CD8-positive, alpha-beta memory T cell (primary cell): ENCODE results near the gene ARFIP1. TPM values are rescaled to one million over a fixed set of nuclear protein-coding genes. Genes with fewer than 3 reads are reported as not detected.
"Not testable (repeated sequence)": the region's sequence is repeated elsewhere in the genome, so short reads cannot be mapped to it uniquely, and the experiment has no call there.

Source experiments
- CTCF ChIA-PET: fragments of 350-600 bp; sonication (Branson Sonifier 250); formaldehyde crosslinking; loops from one replicate; lab custom pipeline; 2021; ENCODE audit warnings: antibody characterized with exemption; lab: Charles Lee
- POLR2A ChIA-PET: fragments of 350-600 bp; sonication (Branson Sonifier 250); formaldehyde crosslinking; loops from one replicate; lab custom pipeline; 2021; ENCODE audit warnings: antibody characterized with exemption; lab: Charles Lee
- DNase-seq, 5 donors: peaks; one replicate each; pipeline versions ENCODE4 v3.0.0 to v3.0.0-alpha.2; 2020 to 2022; ENCODE audit warnings: mixed read lengths in 1 of 5
- H3K27ac ChIP-seq: one replicate; pipeline ENCODE4 v1.7.0; 2013; ENCODE audit warnings: low read depth, mild to moderate bottlenecking, low read length, moderate library complexity
- H3K27me3 ChIP-seq: 2 replicates; pipeline ENCODE4 v1.7.0; 2013; ENCODE audit warnings: low read length, mild to moderate bottlenecking; ENCODE audit not compliant: insufficient read depth, poor library complexity, severe bottlenecking
- H3K36me3 ChIP-seq: 2 replicates; pipeline ENCODE4 v1.7.0; 2013; ENCODE audit warnings: mild to moderate bottlenecking, low read length, moderate library complexity; ENCODE audit not compliant: insufficient read depth
- H3K4me1 ChIP-seq: 2 replicates; pipeline ENCODE4 v1.7.0; 2013; ENCODE audit warnings: mild to moderate bottlenecking, low read length, moderate library complexity; ENCODE audit not compliant: insufficient read depth
- H3K4me3 ChIP-seq: 2 replicates; pipeline ENCODE4 v1.7.0; 2013; ENCODE audit warnings: mild to moderate bottlenecking, low read length
- H3K9me3 ChIP-seq: 2 replicates; pipeline ENCODE4 v1.7.0; 2013; ENCODE audit warnings: mild to moderate bottlenecking, low read length
- H3K27ac Mint-ChIP-seq, 8 donors: one replicate each; pipeline ENCODE4 v1.8.0; 2020 to 2021; ENCODE audit warnings: mixed read lengths in 8 of 8, mild to moderate bottlenecking in 6 of 8, inconsistent platforms in 3 of 8, moderate library complexity in 3 of 8
- H3K27me3 Mint-ChIP-seq, 2 donors: one replicate each; pipeline ENCODE4 v1.8.0; 2020 to 2021; ENCODE audit warnings: mixed read lengths in 2 of 2, mild to moderate bottlenecking in 1 of 2, moderate library complexity in 1 of 2
- H3K36me3 Mint-ChIP-seq, 3 donors: one replicate each; pipeline ENCODE4 v1.8.0; 2020 to 2021; ENCODE audit warnings: mixed read lengths in 3 of 3, inconsistent platforms in 1 of 3, mild to moderate bottlenecking in 1 of 3
- H3K4me1 Mint-ChIP-seq, 3 donors: one replicate each; pipeline ENCODE4 v1.8.0; 2020 to 2021; ENCODE audit warnings: mixed read lengths in 3 of 3, inconsistent platforms in 1 of 3, mild to moderate bottlenecking in 1 of 3
- H3K4me3 Mint-ChIP-seq, 7 donors: one replicate each; pipeline ENCODE4 v1.8.0; 2020 to 2021; ENCODE audit warnings: mixed read lengths in 7 of 7, mild to moderate bottlenecking in 6 of 7, moderate library complexity in 4 of 7, inconsistent platforms in 2 of 7
- H3K9me3 Mint-ChIP-seq, 5 donors: one replicate each; pipeline ENCODE4 v1.8.0; 2020 to 2022; ENCODE audit warnings: mixed read lengths in 5 of 5, mild to moderate bottlenecking in 3 of 5, moderate library complexity in 2 of 5, inconsistent platforms in 1 of 5
- polyA plus RNA-seq: library from polyadenylated mRNA; unstranded; fragments of 300-500 nt; fragmentation: Illumina TruSeq; gene quantifications from one replicate; pipeline ENCODE4 v1.2.3, GENCODE V29; 2021
- total RNA-seq, 2 experiments: library from RNA; stranded (reverse); gene quantifications; one replicate each; pipeline ENCODE4 v1.2.3, GENCODE V29; 2021

The ARFIP1 gene
- total and polyA plus RNA-seq, 3 experiments from 2014 or later = 13.1 to 15.3 (median 14.0) TPM

GRCh38 chr4:152850377-152850776 is 70.6 kb downstream of the ARFIP1 start:
- DNase-seq = peak in 1 of 5 donors; percentile 53
- no peak overlapping the region for H3K27ac ChIP-seq
- no peaks in the 10 kb centered on the region for H3K27me3 ChIP-seq
- no peaks in the 10 kb centered on the region for H3K36me3 ChIP-seq
- peak overlapping the region in 2 of 7 donors; percentile 10 to 13 for H3K4me3 Mint-ChIP-seq
- POLR2A ChIA-PET = no interaction called here
- H3K4me3 ChIP-seq = no peak overlapping the region
- H3K9me3 ChIP-seq = no peaks in the 10 kb centered on the region
- H3K27ac Mint-ChIP-seq = peak overlapping the region in 3 of 8 donors; percentile 12 to 63 (median 13)
- peaks cover 12% of the 10 kb centered on the region for H3K4me1 ChIP-seq
- peaks cover 11 to 24% (median 13%) of the 10 kb centered on the region in 5 donors for H3K9me3 Mint-ChIP-seq
- H3K4me1 Mint-ChIP-seq = peaks cover 14 to 28% (median 19%) of the 10 kb centered on the region in 3 donors
- peaks cover 0 to 1% of the 10 kb centered on the region in 2 donors for H3K27me3 Mint-ChIP-seq
- peaks cover 13 to 24% (median 14%) of the 10 kb centered on the region in 3 donors for H3K36me3 Mint-ChIP-seq
- CTCF ChIA-PET = interaction anchor here (1.3 kb wide), 1 partner anchor 235 kb away, joined by 4 read pairs; no protein-coding TSS in a partner anchor

DNA sequence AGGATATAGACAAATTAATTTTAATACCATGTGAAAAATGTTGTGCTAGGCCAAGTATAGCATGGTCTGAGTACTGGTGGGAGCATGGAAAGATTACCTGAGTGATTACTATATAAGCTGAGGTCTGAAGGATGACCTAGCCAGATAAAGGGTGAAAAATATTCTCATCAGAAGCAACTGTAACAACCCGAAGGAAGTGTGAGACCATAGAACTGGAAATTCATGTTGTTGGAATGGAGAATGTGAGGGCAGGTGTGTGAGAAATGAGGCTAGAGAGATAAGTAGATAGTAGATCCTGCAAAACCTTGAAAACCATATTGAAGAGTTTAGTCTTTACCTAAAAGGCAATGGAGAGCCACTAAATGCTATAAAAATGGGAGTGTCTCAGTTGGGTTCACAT is 71.5 kb downstream of the ARFIP1 start:
- H3K27ac ChIP-seq = no peak overlapping the region
- peaks cover 14 to 28% (median 19%) of the 10 kb centered on the region in 3 donors for H3K4me1 Mint-ChIP-seq
- H3K4me1 ChIP-seq = peaks cover 12% of the 10 kb centered on the region
- peak overlapping the region in 1 of 7 donors; percentile 19 for H3K4me3 Mint-ChIP-seq
- H3K9me3 Mint-ChIP-seq = peaks cover 11 to 24% (median 13%) of the 10 kb centered on the region in 5 donors
- H3K36me3 ChIP-seq = no peaks in the 10 kb centered on the region
- POLR2A ChIA-PET = no interaction called here
- no peak overlapping the region for H3K27ac Mint-ChIP-seq
- no peak for DNase-seq
- H3K4me3 ChIP-seq = no peak overlapping the region
- CTCF ChIA-PET = interaction anchor here (1.3 to 1.8 kb wide), 2 partner anchors 234 to 276 kb away, joined by 4 to 7 read pairs; no protein-coding TSS in a partner anchor
- H3K27me3 ChIP-seq = no peaks in the 10 kb centered on the region
- H3K9me3 ChIP-seq = no peaks in the 10 kb centered on the region
- H3K27me3 Mint-ChIP-seq = peaks cover 0 to 2% of the 10 kb centered on the region in 2 donors
- peaks cover 14 to 24% (median 15%) of the 10 kb centered on the region in 3 donors for H3K36me3 Mint-ChIP-seq

GRCh38 chr4:152853293-152853692 is 73.5 kb downstream of the ARFIP1 start:
- peaks cover 14 to 24% (median 17%) of the 10 kb centered on the region in 3 donors for H3K36me3 Mint-ChIP-seq
- Histone ChIP-seq H3K4me3 (no peak overlapping the region), H3K27ac (no peak overlapping the region), H3K36me3 (no peaks in the 10 kb centered on the region), H3K4me1 (peaks cover 12% of the 10 kb centered on the region), H3K9me3 (no peaks in the 10 kb centered on the region), H3K27me3 (no peaks in the 10 kb centered on the region)
- ChIA-PET POLR2A (no interaction called here), CTCF (no interaction called here)
- H3K27ac Mint-ChIP-seq = no peak overlapping the region
- peaks cover 12 to 24% (median 16%) of the 10 kb centered on the region in 3 donors for H3K4me1 Mint-ChIP-seq
- peaks cover 0 to 2% of the 10 kb centered on the region in 2 donors for H3K27me3 Mint-ChIP-seq
- H3K4me3 Mint-ChIP-seq = no peak overlapping the region
- DNase-seq = no peak
- peaks cover 11 to 24% (median 13%) of the 10 kb centered on the region in 5 donors for H3K9me3 Mint-ChIP-seq

GRCh38 chr4:152854016-152854415 is 74.3 kb downstream of the ARFIP1 start:
- H3K36me3 Mint-ChIP-seq = peaks cover 14 to 24% (median 17%) of the 10 kb centered on the region in 3 donors
- DNase-seq, H3K27ac ChIP-seq, H3K27me3 ChIP-seq, H3K27me3 Mint-ChIP-seq, H3K27ac Mint-ChIP-seq, H3K4me3 Mint-ChIP-seq, POLR2A ChIA-PET, CTCF ChIA-PET, H3K36me3 ChIP-seq, H3K4me3 ChIP-seq, H3K9me3 ChIP-seq: not testable (repeated sequence)
- H3K4me1 Mint-ChIP-seq = peaks cover 12 to 24% (median 16%) of the 10 kb centered on the region in 3 donors
- peaks cover 12% of the 10 kb centered on the region for H3K4me1 ChIP-seq
- peaks cover 11 to 24% (median 13%) of the 10 kb centered on the region in 5 donors for H3K9me3 Mint-ChIP-seq

- Mint-ChIP-seq H3K27ac (no peak overlapping the region), H3K36me3 (peaks cover 11 to 20% (median 16%) of the 10 kb centered on the region in 3 donors), H3K4me3 (no peak overlapping the region), H3K9me3 (peaks cover 11 to 21% (median 13%) of the 10 kb centered on the region in 5 donors), H3K4me1 (no peaks in the 10 kb centered on the region), H3K27me3 (peaks cover 0 to 2% of the 10 kb centered on the region in 2 donors)
- Histone ChIP-seq H3K9me3 (no peaks in the 10 kb centered on the region), H3K27ac (no peak overlapping the region), H3K4me1 (no peaks in the 10 kb centered on the region), H3K4me3 (no peak overlapping the region), H3K27me3 (no peaks in the 10 kb centered on the region), H3K36me3 (no peaks in the 10 kb centered on the region)
- CTCF ChIA-PET = no interaction called here
- DNase-seq = no peak
- POLR2A ChIA-PET = no interaction called here
Observed at GRCh38 chr4:152856960-152857359, 77.2 kb downstream of the ARFIP1 start.

GRCh38 chr4:152858934-152859333 is 79.2 kb downstream of the ARFIP1 start:
- ChIA-PET CTCF (no interaction called here), POLR2A (no interaction called here)
- peaks cover 8 to 10% (median 9%) of the 10 kb centered on the region in 3 donors for H3K36me3 Mint-ChIP-seq
- no peak overlapping the region for H3K4me3 ChIP-seq
- H3K4me1 Mint-ChIP-seq = no peaks in the 10 kb centered on the region
- H3K9me3 ChIP-seq = no peaks in the 10 kb centered on the region
- no peak for DNase-seq
- no peaks in the 10 kb centered on the region for H3K36me3 ChIP-seq
- no peak overlapping the region for H3K27ac ChIP-seq
- no peak overlapping the region for H3K27ac Mint-ChIP-seq
- no peaks in the 10 kb centered on the region for H3K27me3 ChIP-seq
- no peaks in the 10 kb centered on the region for H3K4me1 ChIP-seq
- no peak overlapping the region for H3K4me3 Mint-ChIP-seq
- H3K27me3 Mint-ChIP-seq = peaks cover 0 to 1% of the 10 kb centered on the region in 2 donors
- H3K9me3 Mint-ChIP-seq = peaks cover 4 to 9% (median 5%) of the 10 kb centered on the region in 5 donors

DNA sequence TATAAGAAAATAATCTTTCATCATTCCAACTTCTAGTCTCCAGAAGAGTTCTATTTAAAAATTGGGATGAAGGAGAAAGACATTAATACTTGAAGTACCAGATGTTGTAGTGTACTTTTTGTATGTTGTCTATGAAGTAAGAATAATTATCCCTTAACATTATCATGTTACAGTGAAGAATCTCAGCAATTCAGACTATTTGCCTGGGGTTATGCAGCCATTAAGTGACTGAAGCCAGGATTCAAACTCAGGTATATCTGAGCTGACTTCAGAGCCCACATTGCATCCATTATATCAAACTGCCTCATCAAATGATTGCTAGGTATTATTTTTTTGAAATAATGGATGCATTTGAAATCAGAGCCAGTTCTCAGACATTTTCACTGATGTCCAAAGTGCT is 80.3 kb downstream of the ARFIP1 start:
- H3K4me3 Mint-ChIP-seq = no peak overlapping the region
- H3K27me3 ChIP-seq = no peaks in the 10 kb centered on the region
- no peak for DNase-seq
- no peaks in the 10 kb centered on the region for H3K9me3 Mint-ChIP-seq
- CTCF ChIA-PET = no interaction called here
- H3K4me1 ChIP-seq = no peaks in the 10 kb centered on the region
- H3K27ac Mint-ChIP-seq = no peak overlapping the region
- H3K36me3 ChIP-seq = no peaks in the 10 kb centered on the region
- no peak overlapping the region for H3K4me3 ChIP-seq
- H3K4me1 Mint-ChIP-seq = no peaks in the 10 kb centered on the region
- H3K27ac ChIP-seq = no peak overlapping the region
- POLR2A ChIA-PET = no interaction called here
- no peaks in the 10 kb centered on the region for H3K9me3 ChIP-seq
- H3K27me3 Mint-ChIP-seq = peaks cover 0 to 1% of the 10 kb centered on the region in 2 donors
- H3K36me3 Mint-ChIP-seq = peaks cover 0 to 15% (median 12%) of the 10 kb centered on the region in 3 donors

DNA sequence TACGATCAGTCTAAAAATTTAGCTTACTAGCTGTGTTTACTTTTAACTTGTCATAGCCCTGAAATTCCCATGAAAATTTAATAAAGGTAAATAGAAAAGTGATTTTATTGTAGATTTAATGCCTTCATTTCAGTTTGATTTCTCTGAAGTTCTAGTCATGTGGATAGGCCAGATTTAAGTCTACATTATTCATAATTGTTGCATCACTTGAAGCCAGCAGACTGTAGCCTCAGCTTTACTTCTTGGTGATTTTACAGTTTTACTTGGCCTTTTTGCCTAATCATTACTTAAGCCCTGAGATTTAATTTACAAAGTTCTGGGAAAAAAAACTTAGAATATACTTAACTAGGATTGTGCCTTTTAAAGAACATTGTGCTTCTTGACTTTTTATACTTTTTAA is 82.9 kb downstream of the ARFIP1 start:
- no peak overlapping the region for H3K4me3 Mint-ChIP-seq
- Histone ChIP-seq H3K27me3 (no peaks in the 10 kb centered on the region), H3K4me1 (no peaks in the 10 kb centered on the region), H3K36me3 (no peaks in the 10 kb centered on the region), H3K27ac (no peak overlapping the region), H3K9me3 (no peaks in the 10 kb centered on the region), H3K4me3 (no peak overlapping the region)
- H3K36me3 Mint-ChIP-seq = peaks cover 0 to 17% (median 11%) of the 10 kb centered on the region in 3 donors
- no peak for DNase-seq
- no peaks in the 10 kb centered on the region for H3K9me3 Mint-ChIP-seq
- CTCF ChIA-PET = no interaction called here
- H3K4me1 Mint-ChIP-seq = no peaks in the 10 kb centered on the region
- POLR2A ChIA-PET = no interaction called here
- H3K27ac Mint-ChIP-seq = no peak overlapping the region
- no peaks in the 10 kb centered on the region for H3K27me3 Mint-ChIP-seq
